Measurements from ENCODE around the gene CHCHD10. TPM values are rescaled to one million over a fixed set of nuclear protein-coding genes. Genes with fewer than 3 reads are reported as not detected.

CHCHD10 gene
- total RNA-seq, 2 donors from 2014 or later, result 413 to 538 TPM

DNA sequence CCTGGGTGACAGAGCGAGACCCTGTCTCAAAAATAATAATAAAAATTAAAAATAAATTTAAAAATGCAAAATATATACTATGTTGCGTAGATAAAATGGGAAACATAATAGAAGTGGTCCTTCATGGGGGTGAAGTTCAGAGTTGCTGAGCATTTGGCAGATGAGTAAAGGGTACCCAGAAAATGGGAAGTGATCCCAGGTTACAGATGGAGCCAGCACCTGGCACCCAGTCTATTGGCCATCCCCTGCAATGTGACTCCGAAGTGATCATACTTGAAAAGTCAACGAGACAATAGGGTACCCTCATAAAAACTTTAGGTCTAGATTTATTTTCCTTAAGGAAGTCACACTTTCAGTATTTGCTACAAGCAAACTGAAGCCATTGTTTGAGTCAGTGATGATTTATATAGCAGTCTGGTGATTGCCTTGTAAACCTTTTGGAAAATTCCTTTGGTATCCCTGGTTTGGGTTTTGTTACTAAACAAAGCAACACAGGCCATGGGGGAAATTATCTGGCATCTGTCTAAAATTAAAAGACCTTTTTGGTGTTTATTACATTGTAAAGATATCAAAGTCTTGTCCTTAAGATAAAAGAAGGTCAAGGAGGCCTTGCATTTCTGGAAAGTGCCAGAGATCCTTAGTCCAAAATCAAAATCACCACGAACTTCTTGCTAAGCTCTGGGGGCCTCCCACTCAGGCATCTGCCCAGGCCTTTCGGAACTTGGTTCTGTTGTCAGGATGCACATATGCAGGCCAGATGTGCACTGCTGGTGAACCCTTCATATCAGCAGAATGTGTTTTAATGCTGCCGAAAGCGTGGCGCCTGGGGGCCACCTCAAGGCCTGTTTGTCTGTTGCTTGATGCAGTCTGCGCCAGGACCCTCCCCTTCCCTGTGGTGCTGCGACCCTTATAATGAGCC, 23.3 kb upstream of the CHCHD10 start:
- intact Hi-C loops (cut with DNase I, micrococcal nuclease), result no loop called here
- DNase-seq (no peak), ATAC-seq (no peak)

- intact Hi-C loops (cut with DNase I, micrococcal nuclease), result no loop called here
- ATAC-seq, result no peak
- no peak for DNase-seq
Observed at GRCh38 chr22:23789638-23790037, 21.9 kb upstream of the CHCHD10 start.

DNA sequence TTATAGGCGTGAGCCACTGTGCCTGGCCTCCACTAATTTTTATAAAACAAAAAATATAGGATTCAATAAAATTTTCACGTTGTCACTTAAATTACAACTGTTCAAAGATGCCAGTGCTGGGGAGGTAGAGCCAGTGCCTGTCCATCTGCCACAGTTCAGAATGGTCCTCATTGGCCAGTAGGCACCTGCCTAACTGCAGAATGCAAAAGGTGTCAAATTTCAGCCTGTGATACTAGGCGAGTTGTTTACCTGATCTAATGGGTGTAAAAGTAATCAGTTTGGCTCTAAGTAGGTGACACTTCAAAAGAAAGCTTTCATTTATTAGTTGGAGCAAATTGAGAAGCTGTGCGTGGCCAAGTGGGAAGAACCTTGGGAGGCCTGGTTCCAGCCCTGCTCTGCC, 21.3 kb upstream of the CHCHD10 start:
- no peak for DNase-seq
- no peak for ATAC-seq
- intact Hi-C loops (cut with DNase I, micrococcal nuclease), result no loop called here

DNA sequence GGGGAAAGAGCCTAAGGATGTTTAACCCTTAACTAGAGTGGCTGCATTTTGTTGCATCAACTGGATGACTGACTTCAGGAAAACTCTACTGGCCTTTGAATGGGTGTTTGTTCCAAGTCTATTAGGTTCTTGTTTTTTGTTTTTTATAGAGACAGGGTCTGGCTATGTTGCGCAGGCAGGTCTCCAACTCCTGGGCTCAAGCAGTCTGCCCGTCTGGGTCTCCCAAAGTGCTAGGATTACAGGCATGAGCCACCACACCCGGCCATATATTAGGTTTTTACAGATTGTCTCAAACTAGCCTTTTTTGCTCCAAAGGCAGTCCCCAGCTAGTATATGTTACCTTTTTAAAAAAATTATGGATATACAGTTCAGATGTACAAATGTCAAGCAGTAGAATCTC, 20.1 kb upstream of the CHCHD10 start:
- no peak for ATAC-seq
- intact Hi-C loops (cut with DNase I, micrococcal nuclease), result no loop called here
- no peak for DNase-seq

DNA sequence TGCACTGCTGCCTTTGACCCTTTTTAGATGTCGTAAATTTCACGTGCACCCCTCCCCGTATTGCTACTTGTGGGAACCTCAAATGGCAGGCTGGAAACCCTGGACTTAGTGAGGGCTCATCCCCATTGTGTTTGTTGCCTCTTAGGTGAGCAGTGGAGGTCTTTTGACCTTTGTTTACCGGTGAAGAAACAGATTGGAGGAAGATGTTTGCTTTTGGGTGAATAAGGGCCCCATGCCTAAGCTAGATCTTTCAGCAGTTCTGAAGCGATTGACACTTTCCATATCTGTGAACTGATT, 19.8 kb upstream of the CHCHD10 start:
- ATAC-seq (peak; percentile 5), DNase-seq (no peak)
- intact Hi-C loops (cut with DNase I, micrococcal nuclease), result no loop called here

DNA sequence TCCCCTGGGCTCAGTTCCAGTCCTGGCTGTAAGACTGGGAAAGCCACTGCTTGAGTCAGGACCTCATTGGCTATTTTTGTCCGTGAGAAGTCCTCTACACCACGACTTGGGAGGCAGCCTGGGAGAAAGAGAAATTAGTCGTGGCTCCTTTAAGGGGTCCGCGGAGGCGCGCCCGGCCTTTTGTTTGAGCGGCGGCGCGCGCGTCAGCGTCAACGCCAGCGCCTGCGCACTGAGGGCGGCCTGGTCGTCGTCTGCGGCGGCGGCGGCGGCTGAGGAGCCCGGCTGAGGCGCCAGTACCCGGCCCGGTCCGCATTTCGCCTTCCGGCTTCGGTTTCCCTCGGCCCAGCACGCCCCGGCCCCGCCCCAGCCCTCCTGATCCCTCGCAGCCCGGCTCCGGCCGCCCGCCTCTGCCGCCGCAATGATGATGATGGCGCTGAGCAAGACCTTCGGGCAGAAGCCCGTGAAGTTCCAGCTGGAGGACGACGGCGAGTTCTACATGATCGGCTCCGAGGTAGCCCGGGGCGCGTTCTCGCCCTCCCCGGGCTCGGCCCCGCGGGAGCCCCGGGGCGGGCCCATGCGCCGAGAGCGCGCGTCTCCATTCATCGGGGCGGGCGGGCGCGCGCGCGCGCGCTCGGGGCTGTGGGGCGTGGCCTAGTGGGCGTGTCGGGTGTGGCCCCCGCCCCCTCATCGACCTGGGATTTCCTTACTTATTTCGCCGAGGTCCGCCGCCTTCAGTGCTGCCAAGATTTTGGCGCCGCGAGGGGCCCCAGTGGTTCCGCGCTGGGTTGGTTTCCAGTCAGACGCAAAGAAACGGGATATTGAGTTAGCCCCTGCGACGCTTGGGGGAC, 19.2 kb upstream of the CHCHD10 start, which contains the start of gene SMARCB1:
Gene SMARCB1, plus strand, starts transcription at position 215 of the 848 bp plus-strand sequence. Its CDS starts 204 bp downstream, at position 419.
- intact Hi-C loops (cut with DNase I, micrococcal nuclease), result no loop called here
- DNase-seq (peak; percentile 85 to 95), ATAC-seq (peak; percentile 94)

- intact Hi-C loops (cut with DNase I, micrococcal nuclease), result no loop called here
- DNase-seq, result no peak
- no peak for ATAC-seq
Observed at GRCh38 chr22:23786261-23786710, 18.5 kb upstream of the CHCHD10 start.

DNA sequence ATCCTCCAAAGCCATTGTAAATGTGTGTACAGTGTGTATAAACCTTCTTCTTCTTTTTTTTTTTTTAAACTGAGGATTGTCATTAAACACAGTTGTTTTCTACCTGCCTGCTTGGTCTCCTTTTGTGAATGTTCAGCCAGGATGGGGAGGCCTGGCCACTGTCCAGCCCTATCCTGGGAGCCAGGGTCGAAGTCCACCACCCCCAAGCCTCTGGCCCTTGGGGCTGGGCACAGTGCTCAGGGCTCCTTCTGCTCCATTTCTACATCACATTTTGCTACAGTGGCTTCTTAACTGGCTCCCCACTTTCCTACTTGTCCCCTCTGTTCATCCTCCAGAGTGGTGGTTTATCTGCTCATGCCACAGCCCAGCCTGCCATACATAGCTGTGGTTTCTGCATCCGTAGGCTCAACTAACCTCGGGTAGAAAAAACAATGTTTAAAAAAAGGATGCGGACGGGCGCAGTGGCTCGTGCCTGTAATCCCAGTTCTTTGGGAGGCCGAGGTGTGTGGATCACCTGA, 16.5 kb upstream of the CHCHD10 start:
- peak in 1 of 2 donors; percentile 72 for DNase-seq
- ATAC-seq, result peak; percentile 47
- intact Hi-C loops (cut with DNase I, micrococcal nuclease), result no loop called here

GRCh38 chr22:23783265-23784150, 15.7 kb upstream of the CHCHD10 start:
- DNase-seq, result no peak
- ATAC-seq, result no peak
- intact Hi-C loops (cut with DNase I, micrococcal nuclease), result no loop called here

GRCh38 chr22:23782703-23783102, 14.9 kb upstream of the CHCHD10 start:
- DNase-seq, result no peak
- ATAC-seq, result no peak
- intact Hi-C loops (cut with DNase I, micrococcal nuclease), result no loop called here

- intact Hi-C loops (cut with DNase I, micrococcal nuclease), result no loop called here
- no peak for DNase-seq
- ATAC-seq, result no peak
Observed at GRCh38 chr22:23782252-23782651, 14.5 kb upstream of the CHCHD10 start.

DNA sequence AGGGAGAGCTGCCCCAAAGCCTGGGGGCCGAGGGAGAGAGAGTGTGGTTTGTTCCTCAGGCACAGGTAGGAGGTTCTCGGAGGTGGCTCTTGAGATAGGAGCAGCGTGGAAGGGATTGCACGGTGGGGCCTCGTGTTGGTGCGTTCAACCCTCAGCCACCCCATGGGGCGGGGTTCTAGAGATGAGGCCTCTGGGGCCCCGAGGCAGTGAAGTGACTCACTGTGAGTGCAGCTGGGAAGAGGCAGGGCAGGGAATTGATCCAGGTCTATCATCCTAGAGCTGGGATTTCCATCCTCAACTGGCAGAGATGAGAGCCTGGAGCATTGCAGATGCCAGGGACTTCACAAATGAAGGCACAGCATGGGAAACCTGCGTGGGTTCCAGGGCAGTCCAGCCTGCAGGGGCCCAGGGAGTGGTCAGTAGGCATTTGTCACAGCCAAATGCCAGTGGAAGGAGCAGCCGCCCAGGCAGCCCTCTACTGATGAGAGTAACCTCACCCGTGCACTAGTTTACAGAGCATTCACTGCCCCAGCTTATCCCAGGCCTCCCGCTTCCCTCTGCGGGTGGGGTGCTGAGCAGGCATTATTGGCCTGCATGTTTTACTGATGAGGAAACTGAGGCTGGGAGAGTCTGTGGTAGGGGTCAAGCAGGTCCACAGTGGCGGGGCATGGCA, 13.9 kb upstream of the CHCHD10 start:
- intact Hi-C loops (cut with DNase I, micrococcal nuclease), result no loop called here
- DNase-seq (no peak), ATAC-seq (no peak)

GRCh38 chr22:23781065-23781464, 13.3 kb upstream of the CHCHD10 start:
- DNase-seq (no peak), ATAC-seq (no peak)
- intact Hi-C loops (cut with DNase I, micrococcal nuclease), result no loop called here

DNA sequence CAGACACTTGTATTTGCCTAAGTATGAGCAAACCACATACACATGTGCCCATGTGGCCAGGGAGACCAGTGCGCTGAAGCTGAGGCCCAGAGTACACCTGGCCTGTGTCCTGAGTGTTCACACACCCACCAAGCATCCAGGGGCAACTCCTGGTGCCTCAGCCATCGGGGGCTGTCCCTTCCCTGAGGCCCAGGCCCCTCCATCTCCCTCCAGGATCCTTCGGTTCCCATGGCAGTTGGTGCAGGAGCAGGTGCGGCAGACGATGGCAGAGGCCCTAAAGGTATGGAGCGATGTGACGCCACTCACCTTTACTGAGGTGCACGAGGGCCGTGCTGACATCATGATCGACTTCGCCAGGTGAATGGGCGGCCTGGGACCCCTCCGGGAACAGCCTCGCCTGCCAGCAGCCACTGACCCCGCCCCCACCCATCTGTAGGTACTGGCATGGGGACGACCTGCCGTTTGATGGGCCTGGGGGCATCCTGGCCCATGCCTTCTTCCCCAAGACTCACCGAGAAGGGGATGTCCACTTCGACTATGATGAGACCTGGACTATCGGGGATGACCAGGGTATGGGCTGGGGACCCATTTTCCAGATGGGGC, 12.5 kb upstream of the CHCHD10 start:
- intact Hi-C loops (cut with DNase I, micrococcal nuclease), result no loop called here
- no peak for ATAC-seq

DNA sequence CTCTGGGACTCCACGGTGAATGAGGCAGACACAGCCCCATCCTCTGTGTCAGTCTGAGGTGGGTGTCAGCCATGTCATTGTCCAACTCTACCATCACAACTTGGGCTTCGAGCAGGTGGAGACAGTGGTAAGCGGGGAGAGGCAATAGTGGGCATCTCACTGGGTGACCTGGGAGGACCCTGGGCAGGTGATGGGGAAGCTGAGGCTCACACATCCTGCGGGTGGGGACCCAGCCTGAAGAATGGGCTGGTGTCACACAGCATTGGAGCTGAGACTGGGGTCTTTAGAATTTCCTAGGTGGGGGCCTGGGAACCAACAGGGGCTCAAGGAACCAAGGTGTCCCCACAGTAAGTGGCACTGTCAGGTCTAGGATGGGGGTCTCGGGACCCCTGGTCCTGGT, 12.0 kb upstream of the CHCHD10 start:
- intact Hi-C loops (cut with DNase I, micrococcal nuclease), result no loop called here
- ATAC-seq, result no peak
- DNase-seq, result no peak

More for the DNA sequence above, 12.5 kb upstream of the CHCHD10 start:
- DNase-seq, result no peak

DNA sequence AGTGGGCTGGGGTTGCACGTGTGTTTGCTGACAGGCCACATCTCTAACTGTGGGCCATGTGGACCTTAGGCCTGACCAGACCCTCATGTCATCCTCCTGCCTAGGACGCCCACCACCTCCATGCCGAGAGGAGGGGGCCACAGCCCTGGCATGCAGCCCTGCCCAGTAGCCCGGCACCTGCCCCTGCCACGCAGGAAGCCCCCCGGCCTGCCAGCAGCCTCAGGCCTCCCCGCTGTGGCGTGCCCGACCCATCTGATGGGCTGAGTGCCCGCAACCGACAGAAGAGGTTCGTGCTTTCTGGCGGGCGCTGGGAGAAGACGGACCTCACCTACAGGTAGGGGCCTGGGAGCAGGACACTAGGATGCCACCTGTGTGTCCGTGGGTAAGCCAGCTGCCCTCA, 11.3 kb upstream of the CHCHD10 start:
- intact Hi-C loops (cut with DNase I, micrococcal nuclease), result no loop called here
- ATAC-seq (no peak), DNase-seq (no peak)

DNA sequence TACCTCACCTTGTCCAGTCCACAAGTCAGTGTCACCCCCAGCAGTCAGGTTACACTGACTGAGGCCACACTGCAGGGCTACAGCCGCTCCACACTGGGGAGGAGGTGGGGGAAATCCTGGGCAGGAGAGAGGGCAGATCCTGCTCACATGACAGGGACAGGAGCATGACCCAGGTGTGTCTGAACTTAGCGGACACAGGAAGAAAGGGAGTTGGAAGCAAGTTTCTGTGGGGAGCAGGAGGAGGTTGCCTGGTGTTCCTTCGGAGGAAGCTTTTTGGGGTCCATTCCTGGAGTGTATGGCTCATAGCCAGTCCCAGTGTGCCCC, 10.8 kb upstream of the CHCHD10 start:
- intact Hi-C loops (cut with DNase I, micrococcal nuclease), result no loop called here
- DNase-seq, result no peak
- ATAC-seq, result no peak
